Activated CD4-positive, alpha-beta T cell treated with anti-CD3 and anti-CD28 coated beads for 48 hours (primary cell): ENCODE data around the gene LAD1.

Experiments used
- DNase-seq: peaks from one replicate; pipeline ENCODE4 v3.0.0-alpha.2; 2020

LAD1 gene

GRCh38 chr1:201346337-201346939 lies 52.7 kb downstream of the LAD1 start:
- peak; percentile 12 for DNase-seq

DNA sequence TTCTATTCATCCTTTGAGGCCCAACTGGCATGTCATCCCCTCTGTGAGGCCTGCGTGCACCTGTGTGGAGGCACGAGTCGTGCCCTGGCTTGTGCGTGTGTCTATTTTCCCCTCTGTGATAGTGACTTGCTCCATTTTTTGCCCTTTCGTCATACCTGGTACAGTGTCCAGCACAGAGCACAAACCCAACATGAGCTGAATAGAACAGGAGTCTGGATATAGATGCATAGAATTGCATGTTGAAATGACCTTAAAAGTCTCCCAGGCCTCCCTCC lies 54.1 kb downstream of the LAD1 start:
- DNase-seq = no peak

DNA sequence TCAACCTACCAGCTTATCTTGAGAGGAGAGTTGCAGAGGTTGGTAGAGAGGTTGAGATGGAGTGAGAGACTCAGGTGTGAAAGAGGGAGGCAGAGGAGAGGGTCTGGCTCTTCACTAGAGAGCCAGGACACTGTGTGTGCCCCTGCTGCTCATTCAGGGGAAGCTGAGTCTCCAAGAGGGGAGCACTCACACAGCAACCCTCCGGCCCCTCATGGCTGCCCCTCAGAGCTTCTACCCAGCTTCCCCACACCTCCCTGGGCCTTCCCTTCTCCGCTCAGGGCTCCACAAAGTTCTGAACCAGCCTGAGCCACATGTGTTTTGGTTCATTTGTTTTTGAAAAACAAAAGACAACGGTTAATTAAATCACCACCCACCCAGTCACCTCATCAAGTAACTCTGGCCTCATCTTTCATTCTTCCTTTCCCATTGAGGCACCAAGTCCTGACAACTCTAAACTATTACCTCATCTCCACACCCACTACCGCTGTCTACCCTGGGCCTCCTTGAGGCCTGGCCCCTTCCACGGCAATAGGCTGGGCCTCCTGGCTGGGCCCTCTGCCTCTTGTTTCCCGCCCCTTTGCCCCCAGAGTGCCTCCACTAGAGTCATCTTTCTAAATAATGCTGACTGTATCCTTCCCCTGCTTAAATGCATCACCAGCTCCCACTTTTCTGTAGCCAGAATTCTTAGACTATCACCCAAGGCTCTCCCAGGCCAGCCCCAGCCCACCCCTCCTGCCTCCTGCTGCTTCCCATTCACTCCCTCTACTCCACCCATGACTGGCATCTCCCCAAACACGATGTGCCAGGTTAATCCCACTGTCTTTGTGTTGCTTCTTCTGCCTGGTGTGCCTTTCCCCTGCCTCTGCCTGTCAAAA lies 54.7 kb downstream of the LAD1 start:
- no peak for DNase-seq

DNA sequence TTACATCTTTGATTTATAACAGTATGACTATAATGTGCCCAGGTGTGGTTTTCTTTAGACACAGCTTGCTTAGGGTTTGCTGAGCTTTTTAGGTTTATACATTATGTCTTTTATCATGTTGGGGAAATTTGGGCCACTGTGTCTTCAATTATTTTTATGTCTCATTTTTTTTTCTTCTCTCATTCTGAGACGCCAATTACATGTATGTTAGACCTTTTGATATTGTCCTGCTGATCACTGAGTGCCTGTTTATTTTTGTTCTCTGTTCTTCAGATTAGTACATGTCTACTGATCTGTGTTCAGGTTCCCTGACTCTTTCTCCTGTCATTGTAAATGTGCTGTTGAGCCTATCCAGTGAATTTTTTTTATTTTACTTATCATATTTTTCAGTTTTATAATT lies 57.7 kb downstream of the LAD1 start:
- DNase-seq = no peak

GRCh38 chr1:201336711-201337450 lies 62.2 kb downstream of the LAD1 start:
- no peak for DNase-seq

DNA sequence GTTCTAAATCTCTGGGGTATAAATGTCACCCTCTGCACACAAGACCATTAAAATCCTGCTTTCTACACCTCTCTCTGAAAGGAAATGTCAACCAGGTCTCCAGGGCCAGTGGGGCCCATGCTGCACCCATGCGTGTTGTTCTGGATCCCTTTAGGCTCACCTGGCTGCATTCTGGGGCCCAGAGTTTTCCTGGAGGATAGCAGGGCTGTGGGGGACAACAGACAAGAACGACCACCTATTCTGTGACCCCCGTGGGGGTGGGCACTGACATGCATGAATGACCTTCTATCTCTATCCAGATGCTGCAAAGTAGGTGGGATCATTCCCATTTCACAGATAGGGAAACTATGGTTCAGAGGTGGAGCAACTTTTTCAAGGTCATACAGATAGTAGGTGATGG lies 63.2 kb downstream of the LAD1 start:
- no peak for DNase-seq

DNA sequence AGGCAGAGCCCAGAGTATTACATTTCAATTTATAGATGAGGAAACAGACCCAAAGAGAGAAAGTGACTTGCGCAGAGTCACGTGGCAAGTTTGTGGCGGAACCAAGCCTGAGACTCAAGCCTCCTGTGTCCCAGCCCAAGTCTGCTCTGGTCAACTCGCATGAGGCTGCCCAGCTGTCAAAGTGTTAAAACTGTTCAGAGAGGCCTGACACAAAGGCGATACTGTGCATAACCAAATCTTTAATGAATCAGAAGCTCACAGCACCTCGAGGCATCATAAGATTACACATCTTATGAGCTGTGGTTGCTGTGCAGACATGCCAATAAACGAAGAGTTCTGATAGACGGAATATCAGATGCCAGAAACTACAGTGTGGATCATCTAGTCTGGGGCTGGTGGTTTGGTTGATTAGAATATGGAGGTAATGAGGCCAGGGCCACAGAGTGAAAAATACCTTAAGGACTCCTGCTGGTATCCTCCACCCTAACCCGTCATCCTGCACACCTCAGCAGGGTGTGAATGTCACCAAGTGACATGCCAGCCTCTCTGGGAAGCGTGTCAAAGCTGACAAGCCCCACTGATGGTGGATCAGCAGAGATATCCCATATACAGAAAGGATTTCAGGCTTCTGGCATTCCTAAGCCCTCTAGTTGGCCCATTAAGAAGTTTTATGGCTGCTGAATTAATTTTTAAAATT lies 63.8 kb downstream of the LAD1 start:
- no peak for DNase-seq

DNA sequence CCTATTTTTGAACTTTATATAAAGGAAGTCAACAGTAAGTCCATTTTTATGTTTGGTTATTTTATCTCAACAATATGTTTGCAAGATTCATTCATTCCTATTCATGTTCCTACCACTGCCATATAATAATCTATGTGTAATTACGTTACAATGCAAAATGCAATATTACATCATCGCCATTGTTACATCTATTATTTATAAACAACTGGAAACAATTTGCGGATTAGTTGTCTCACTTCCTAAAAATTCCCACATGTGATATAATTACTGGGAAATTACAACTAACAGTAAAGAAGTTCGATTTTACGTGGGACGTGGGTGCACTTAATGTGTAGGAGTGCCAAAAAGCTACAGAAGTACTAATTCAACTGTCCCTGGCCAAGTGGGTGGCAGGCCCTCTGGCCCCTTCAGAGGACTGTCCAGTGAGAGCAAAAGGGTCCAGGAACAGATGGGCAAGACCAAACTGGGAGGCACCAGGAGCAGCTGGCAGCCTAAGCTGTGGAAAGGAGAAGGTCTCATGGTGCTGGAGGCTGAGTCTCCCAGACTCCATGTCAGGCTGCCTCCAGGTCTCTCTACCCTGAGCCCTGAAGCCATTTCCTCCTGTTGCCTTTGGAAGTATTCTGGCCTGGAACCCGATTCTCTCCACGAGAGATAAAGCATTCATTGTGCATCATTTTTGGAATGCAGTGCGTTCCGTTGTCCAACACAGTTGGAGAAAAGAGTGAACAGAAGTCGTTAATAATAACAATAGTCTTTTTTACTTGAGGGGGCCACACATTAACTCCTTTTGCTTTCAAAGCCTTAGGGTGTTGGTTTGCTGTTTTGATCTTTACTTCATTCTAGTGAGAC lies 64.6 kb downstream of the LAD1 start:
- no peak for DNase-seq

DNA sequence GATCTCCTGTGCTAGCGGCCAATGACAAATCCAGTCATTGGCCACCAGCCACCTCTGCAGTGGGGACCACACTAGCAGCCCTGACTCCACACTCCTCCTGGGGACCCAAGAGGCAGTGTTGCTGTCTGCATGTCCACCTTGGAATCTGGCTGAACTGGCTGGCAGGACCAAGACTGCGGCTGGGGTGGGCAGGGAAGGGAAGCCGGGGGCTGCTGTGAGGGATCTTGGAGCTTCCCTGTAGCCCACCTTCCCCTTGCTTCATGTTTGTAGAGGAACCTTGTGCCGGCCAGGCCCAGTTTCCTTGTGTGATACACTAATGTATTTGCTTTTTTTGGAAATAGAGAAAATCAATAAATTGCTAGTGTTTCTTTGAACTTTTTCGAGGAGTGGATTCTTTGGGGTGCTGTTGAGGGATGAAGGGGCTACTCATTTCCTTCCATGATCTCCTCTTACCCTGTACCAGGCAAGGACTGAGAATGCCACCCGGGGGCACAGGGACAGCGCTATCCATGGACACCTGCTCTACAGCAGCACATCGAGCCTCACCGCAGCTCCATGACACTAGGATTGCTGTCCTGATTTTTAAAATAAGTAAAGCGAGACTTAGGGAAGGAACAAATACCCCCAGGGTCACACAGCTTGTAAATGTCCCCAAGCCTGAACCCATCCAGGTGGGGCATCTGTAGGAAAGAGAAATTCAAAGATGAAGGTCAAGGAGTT lies 66.3 kb downstream of the LAD1 start:
- no peak for DNase-seq

- no peak for DNase-seq
Measured at GRCh38 chr1:201332021-201332420, 67.1 kb downstream of the LAD1 start.

DNA sequence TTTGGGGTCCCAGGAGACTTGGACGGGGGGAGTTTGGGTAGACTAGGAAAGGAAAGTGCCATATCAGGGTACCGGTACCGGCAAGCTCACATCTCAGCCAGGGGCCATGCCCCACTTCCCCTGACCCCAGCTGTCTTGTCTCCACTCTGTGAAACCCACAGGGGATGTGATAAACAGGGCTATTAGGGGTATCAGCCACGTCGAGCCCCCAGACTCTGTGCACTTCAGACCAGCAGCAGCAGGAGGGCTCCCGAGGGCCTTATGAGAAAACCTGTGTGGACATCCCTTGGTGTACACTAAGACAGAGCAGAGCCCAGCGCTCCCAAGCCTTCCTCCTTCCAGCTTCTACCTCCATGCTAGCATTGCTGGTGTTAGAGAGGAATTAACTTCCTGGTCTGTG lies 68.0 kb downstream of the LAD1 start:
- no peak for DNase-seq
